Skin of body (tissue), 2 donors: ENCODE data around the gene ARF6. TPM values are rescaled to one million over a fixed set of nuclear protein-coding genes. Genes with fewer than 3 reads are reported as not detected.
"Not testable (repeated sequence)": the region's sequence is repeated elsewhere in the genome, so short reads cannot be mapped to it uniquely, and the experiment has no call there.

ENCODE experiments used
- DNase-seq: peaks from one replicate; lab custom pipeline; 2025; lab: John Stamatoyannopoulos, UW
- total RNA-seq: library from RNA; depleted of rRNA; stranded (reverse); fragments of >200 nt; gene quantifications from one replicate; pipeline ENCODE4 v1.2.3, GENCODE V29; 2014

Gene ARF6
- total RNA-seq, result 73.4 TPM

- DNase-seq, result peak; percentile 96
These were observed at the start of gene ARF6 for GRCh38 chr14:49892636-49893308. Gene ARF6 (plus strand): TSS chr14:49893082. CDS start chr14:49893737, 655 bp downstream.

- no peak for DNase-seq
These were observed 43.6 kb upstream of the ARF6 start for GRCh38 chr14:49849213-49849847.

DNA sequence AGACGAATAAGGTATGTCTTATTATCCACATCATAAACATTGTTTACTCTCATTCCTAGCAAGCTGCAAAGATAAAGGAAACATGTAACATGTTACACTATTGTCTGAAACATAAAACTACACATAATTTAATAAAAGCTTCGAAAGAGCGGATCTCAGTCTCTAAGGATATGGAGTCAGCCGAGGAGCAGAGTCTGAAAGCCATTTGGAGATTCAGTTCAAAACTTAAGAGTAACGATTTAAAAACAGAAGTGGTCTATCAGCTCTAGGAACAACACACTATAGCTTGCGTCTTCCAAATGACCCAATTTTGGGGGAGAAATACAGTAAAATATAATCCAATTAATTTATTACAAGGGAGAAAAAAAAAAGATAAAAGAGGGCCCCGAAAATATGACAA, 41.1 kb upstream of the ARF6 start:
- DNase-seq, result no peak

- peak; percentile 90 for DNase-seq
These were observed 40.4 kb upstream of the ARF6 start, which contains the start of gene NEMF for GRCh38 chr14:49852301-49853157. Gene NEMF (minus strand): TSS chr14:49852788. CDS start chr14:49852753, 35 bp downstream.

DNA sequence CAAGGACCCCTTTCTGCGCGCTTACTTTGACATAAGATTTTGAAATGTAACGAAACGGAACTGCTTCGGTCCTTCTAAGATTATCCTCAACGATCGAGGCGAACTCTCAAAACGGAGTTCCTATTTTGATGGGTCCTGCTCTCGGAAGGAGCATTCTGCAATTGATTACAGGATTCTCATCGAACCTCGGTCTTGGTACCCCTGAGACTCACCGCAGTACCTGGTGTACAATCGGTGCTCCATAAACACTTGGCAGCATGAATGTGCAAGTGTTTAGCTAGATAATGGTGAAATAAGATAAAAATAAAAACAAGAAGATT, 39.8 kb upstream of the ARF6 start:
- DNase-seq, result no peak

GRCh38 chr14:49853572-49854375, 39.1 kb upstream of the ARF6 start:
- peak; percentile 45 for DNase-seq

DNA sequence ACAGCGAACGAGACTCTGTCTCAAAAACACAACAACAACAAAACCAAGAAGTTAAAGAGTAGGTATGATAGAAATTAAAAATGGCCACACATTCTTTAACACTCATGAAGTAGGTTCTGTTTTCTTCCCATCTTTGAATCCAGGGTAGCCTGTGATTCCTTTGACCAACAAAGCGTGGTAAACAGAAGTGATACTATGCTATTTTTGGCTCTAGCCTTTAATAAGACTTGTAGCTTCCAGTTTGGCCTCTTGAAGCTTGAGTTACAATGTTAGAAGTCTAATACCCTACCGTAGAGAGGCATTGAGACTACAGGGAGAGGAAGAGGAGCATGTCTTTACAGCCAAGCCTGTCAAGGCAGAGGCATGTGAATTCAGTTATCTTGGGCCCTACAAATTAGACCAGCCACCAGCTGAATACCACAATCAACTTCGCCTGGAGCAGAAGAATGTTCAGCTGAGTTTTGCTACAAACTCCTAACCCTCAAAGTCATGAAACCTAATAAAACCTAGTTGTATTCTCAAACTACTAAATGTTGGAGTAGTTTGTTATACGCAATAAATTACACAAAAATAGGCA, 35.4 kb upstream of the ARF6 start:
- no peak for DNase-seq

- DNase-seq, result no peak
These were observed 34.5 kb upstream of the ARF6 start for GRCh38 chr14:49858383-49858782.

GRCh38 chr14:49860988-49861698, 31.7 kb upstream of the ARF6 start:
- no peak for DNase-seq

DNA sequence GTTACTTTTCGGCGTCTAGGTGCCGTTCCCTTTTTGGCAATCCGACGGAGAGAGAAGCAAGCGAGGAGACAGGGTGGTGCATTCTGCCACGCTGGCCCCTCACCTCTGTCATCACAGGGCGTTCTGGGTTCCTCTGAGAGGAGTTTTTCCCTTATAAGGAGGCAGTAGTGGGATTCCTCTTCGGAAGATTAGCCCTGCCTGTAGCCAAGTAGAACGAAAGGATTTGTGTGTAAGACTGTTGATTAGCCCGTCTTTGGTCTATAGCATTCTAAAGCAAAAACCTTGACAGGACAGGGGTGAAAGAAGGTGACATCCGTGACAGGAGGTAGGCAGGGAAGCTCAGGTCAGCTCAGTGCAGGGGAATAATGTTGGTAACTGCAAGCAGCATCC, 31.2 kb upstream of the ARF6 start:
- DNase-seq, result peak; percentile 82

DNA sequence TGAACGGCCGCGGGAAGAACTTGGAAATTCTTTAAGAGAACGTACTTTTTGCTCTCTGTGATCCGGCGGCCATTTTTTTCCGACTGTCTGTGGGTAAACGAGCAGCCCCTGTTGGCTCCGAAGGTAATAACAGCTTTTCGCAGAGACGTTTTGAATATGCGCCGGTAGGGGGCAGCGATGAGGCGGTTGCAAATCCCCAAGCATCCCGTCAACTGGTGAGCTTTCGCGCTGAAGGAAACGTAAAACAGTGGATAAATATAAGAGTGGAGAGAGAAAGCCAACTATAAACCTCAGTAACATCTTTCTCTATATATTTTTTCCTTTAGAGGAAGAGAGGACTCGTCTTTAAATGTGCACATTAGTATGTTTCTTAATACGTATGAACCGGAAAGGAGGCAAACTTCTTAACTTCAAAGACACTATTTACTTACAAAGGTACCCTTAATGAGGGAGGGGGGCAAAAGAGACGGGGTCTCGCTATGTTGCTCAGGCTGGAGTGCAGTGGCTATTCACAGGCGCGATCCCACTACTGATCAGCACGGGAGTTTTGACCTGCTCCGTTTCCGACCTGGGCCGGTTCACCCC, 30.7 kb upstream of the ARF6 start:
- DNase-seq, result peak; percentile 93

DNA sequence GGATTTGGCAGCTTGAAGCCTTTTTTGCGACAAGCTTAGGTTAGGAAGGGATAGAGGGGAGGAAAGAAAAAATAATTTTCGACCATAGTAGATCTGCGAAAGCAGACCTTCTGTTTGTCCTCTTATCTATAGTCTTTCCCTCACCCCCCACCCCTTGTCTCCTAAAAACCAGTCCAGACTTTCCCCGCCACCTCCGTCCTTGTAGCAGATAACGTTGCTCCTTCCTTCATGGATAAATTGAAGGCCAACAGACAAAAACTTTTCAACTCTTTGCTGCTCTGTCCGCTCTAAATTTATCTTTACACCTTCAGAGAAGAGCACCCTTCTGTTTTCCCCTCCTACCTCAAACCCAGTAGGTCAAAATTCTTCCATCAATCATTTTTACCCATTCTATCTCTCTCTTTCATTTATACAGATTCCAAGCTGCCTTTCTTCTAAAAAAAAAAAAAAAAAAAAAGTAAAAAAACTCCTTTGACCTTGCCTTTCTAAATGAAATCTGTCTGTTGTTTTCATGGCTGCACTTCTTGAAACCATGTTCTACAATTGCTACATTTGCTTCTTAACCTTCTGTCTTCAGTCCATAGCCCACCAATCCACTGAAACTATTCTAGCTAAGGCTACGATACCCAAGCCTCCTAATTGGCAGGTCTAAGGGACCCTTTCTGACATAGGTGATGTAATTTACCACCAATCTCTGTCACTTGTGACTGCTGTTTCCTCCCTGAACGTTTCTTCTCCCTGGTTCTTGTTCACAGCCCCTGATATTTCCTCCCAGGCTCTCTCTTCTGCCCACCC, 29.2 kb upstream of the ARF6 start:
- no peak for DNase-seq

- peak; percentile 58 for DNase-seq
These were observed 27.4 kb upstream of the ARF6 start for GRCh38 chr14:49865431-49865859.

DNA sequence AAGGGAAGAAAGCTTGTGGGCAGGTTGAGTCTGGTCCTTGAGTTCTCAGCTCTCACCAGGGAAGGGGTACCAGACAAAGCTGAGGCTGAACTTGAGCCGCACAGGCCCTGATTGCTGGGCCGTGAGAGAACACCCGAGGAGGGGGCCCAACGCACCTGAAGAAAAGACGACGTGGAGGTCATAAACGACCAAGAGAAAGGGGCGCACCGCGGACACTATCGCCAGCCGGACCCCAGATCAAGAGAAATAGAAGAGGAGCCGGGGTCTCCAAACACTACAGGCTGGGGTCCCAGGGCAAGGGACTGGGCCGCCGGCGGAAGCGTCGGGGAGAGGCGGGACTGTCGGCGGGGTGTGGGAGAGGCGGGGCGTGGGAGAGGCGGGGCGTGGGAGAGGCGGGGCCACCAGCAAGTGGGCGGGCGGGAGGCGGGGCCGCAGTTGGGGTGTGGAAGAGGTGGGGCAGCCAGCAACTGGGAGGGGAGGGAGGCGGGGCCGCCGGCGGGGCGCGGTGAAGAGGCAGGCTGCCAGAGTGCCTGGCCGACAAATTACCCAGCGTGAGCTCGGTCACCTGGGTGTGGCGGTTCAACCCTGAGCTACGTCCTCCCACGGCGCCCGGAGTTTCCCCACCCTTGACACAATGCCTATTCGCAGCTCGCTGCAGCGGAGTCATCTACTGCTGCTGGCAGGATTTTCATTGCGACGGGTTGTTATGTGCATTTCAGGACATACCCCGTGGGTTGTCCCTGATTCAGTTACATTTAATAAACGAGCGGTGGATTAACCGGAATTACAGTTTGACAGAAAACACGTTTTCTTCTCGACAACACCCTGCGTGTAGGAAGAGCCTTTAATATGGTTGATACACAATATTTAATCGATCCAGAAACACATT, 24.8 kb upstream of the ARF6 start:
- peak; percentile 90 for DNase-seq

- DNase-seq, result peak; percentile 51
These were observed 24.2 kb upstream of the ARF6 start for GRCh38 chr14:49868720-49869114.

GRCh38 chr14:49870908-49871307, 22.0 kb upstream of the ARF6 start:
- no peak for DNase-seq

GRCh38 chr14:49873548-49873947, 19.3 kb upstream of the ARF6 start:
- DNase-seq, result not testable (repeated sequence)

DNA sequence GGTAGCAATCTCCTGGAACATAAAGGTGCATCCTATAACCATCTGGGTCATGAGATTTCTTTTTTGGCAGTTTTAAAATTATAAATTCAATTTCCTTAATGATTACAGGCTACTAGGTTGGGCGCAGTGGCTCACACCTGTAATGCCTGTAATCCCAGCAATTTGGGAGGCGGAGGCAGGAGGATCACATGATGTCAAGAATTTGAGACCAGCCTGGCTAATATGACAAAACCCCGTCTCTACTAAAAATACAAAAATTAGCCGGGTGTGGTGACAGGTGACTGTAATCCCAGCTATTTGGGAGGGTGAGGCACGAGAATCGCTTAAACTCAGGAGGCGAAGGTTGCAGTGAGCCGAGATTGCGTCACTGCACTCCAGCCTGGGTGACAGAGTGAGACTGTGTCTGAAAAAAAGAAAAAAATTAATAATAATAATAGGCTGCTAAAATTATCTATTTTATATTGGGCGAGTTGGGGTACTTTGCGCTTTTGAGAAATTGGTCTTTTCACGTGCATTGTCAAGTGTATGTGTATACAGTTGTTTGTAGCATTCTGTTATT, 17.2 kb upstream of the ARF6 start:
- DNase-seq, result no peak
